Colonic mucosa (tissue), 4 donors: ENCODE measurements around the gene ARHGEF38. TPM values are rescaled to one million over a fixed set of nuclear protein-coding genes. Genes with fewer than 3 reads are reported as not detected.

Experiments
- DNase-seq: peaks from one replicate; pipeline ENCODE4 v3.0.0-alpha.2; 2020
- H3K27ac ChIP-seq: fragments of 200-600 bp; one replicate; pipeline ENCODE4 v1.8.0; 2021
- H3K27me3 ChIP-seq: fragments of 200-600 bp; one replicate; pipeline ENCODE4 v1.8.0; 2021
- H3K36me3 ChIP-seq: fragments of 200-600 bp; one replicate; pipeline ENCODE4 v1.8.0; 2021
- H3K4me1 ChIP-seq: fragments of 200-600 bp; one replicate; pipeline ENCODE4 v1.8.0; 2021; ENCODE audit warnings: mild to moderate bottlenecking
- H3K4me3 ChIP-seq: fragments of 200-600 bp; one replicate; pipeline ENCODE4 v1.8.0; 2021
- H3K9ac ChIP-seq, 2 donors: one replicate each; pipeline ENCODE4 v1.7.0; 2013; ENCODE audit warnings: control low read depth in 2 of 2, low read depth in 2 of 2, low read length in 2 of 2
- H3K9me3 ChIP-seq: fragments of 200-600 bp; one replicate; pipeline ENCODE4 v1.8.0; 2021
- intact Hi-C: fragments of 100-400 bp; cut with DNase I; formaldehyde crosslinking; loops from one replicate; pipeline ENCODE4 v1.14.1; 2022
- total RNA-seq, 2 donors: library from RNA; stranded (reverse); fragmentation: NEBNext Ultra II Directional in 1 of 2; extraction: Animal tissue kit (Norgen Biotek cat#: 25700) in 1 of 2; gene quantifications; one replicate each; pipeline ENCODE4 v1.2.1, GENCODE V29; 2021
- TF ChIP-seq, protein P1 (sequence below): fragments of 200-600 bp; IDR thresholded peaks from one replicate; pipeline ENCODE4 v1.8.0; 2022; ENCODE audit warnings: antibody characterized with exemption, mild to moderate bottlenecking
- donor health status: healthy.
- donor health status: DM: no; HTN: no; CAD: no.
- donor health status: DM: no; HTN: no; CAD: no.

ARHGEF38 gene
- total RNA-seq, 2 donors from 2014 or later: 14.4 to 14.8 TPM

DNA sequence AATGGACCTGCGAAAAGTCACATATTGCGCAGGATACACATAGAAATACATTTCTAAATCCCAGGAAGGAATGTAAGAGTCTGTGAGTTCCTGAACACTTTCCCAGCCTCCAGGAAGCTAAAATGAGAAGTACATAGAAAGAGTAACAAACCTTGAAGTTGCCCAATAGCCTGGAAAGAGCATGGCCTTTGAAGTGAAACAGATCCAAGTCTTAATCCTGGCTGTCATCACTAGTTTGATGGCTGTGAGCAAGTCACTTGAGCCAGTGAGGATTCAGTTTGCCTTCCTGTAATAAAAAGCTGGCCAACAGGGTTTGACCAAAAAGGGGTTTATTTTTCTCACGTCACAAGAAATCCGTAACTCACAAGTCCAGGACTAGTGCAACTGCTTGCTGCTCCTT lies 69.8 kb downstream of the ARHGEF38 start:
- no peak for DNase-seq

DNA sequence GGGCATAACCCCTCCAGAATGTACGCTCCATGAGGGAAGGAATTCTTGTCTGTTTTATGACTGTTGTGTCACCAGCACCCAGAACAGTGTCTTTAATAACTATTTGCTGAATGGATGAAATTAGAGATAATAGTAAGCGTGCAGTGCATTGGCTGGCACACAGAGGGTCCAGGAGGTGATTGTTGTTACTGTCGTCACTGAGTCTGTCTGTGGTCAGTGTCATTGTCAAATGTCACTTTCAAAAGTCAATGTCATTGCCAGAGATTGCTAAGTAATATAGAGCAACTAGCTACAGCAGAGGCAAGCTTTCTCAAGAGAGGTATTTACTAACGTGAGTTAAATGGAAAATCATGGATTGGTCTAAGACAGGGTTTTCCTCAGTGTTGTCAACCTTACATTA lies 70.7 kb downstream of the ARHGEF38 start:
- Histone ChIP-seq H3K27ac (no peak overlapping the region), H3K9ac (no peak overlapping the region), H3K4me1 (no peaks in the 10 kb centered on the region), H3K27me3 (no peaks in the 10 kb centered on the region), H3K36me3 (no peaks in the 10 kb centered on the region), H3K4me3 (no peak overlapping the region), H3K9me3 (no peaks in the 10 kb centered on the region)
- TF ChIP-seq, protein P1, sequence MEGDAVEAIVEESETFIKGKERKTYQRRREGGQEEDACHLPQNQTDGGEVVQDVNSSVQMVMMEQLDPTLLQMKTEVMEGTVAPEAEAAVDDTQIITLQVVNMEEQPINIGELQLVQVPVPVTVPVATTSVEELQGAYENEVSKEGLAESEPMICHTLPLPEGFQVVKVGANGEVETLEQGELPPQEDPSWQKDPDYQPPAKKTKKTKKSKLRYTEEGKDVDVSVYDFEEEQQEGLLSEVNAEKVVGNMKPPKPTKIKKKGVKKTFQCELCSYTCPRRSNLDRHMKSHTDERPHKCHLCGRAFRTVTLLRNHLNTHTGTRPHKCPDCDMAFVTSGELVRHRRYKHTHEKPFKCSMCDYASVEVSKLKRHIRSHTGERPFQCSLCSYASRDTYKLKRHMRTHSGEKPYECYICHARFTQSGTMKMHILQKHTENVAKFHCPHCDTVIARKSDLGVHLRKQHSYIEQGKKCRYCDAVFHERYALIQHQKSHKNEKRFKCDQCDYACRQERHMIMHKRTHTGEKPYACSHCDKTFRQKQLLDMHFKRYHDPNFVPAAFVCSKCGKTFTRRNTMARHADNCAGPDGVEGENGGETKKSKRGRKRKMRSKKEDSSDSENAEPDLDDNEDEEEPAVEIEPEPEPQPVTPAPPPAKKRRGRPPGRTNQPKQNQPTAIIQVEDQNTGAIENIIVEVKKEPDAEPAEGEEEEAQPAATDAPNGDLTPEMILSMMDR: no peak
- DNase-seq: no peak
- intact Hi-C loops: no loop called here

More for the DNA sequence above, 69.8 kb downstream of the ARHGEF38 start:
- H3K9me3 ChIP-seq: no peaks in the 10 kb centered on the region
- H3K4me3 ChIP-seq: no peak overlapping the region
- no peak overlapping the region for H3K9ac ChIP-seq
- H3K36me3 ChIP-seq: no peaks in the 10 kb centered on the region
- TF ChIP-seq, protein P1: no peak
- no peak overlapping the region for H3K27ac ChIP-seq
- intact Hi-C loops: no loop called here
- H3K4me1 ChIP-seq: no peaks in the 10 kb centered on the region
- H3K27me3 ChIP-seq: no peaks in the 10 kb centered on the region

DNA sequence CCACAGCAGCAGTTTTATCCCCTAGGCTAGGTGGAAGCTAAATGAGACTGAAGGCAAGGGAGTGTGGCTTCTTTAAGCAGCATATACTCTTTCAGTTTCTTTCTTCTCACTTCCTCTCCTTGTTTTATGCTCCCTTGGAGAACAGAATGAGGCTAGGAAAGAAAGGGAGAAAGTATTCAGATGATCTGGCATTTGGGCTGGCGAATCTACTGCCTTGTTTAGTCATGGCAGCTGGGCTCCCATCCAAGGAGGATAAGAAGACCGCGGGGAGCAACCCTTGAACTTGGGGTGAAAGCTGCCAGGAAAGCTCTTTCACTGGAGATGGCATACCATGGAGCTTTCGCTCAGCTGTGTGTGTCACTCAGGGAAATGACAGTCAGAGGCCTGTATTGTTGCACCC lies 72.1 kb downstream of the ARHGEF38 start:
- Histone ChIP-seq H3K36me3 (no peaks in the 10 kb centered on the region), H3K27me3 (no peaks in the 10 kb centered on the region), H3K27ac (no peak overlapping the region), H3K9ac (no peak overlapping the region), H3K4me1 (no peaks in the 10 kb centered on the region), H3K9me3 (no peaks in the 10 kb centered on the region), H3K4me3 (no peak overlapping the region)
- intact Hi-C loops: no loop called here
- TF ChIP-seq, protein P1: no peak
- peak; percentile 27 for DNase-seq

DNA sequence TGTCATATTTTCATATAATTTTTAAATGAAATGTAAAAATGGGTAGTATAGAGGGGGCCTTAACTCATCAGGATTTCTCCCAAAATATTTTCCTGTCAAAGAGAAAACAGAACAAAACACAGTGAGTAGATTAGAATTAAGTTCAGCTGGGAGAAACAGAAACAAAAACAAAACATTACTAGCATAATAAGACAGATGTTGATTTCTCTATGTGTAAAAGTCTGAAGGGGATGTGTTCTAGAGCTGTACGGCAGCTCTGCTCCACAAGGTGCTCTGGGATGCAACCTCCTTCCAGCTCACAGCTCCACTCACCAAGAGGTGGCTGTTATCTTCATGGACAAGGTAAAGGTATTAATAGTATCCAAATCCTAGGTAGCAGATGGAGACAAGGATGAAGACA lies 72.8 kb downstream of the ARHGEF38 start:
- TF ChIP-seq, protein P1: no peak
- no peak for DNase-seq
- Histone ChIP-seq H3K27ac (no peak overlapping the region), H3K36me3 (no peaks in the 10 kb centered on the region), H3K27me3 (no peaks in the 10 kb centered on the region), H3K9ac (no peak overlapping the region), H3K4me3 (no peak overlapping the region), H3K4me1 (no peaks in the 10 kb centered on the region), H3K9me3 (no peaks in the 10 kb centered on the region)
- intact Hi-C loops: no loop called here

DNA sequence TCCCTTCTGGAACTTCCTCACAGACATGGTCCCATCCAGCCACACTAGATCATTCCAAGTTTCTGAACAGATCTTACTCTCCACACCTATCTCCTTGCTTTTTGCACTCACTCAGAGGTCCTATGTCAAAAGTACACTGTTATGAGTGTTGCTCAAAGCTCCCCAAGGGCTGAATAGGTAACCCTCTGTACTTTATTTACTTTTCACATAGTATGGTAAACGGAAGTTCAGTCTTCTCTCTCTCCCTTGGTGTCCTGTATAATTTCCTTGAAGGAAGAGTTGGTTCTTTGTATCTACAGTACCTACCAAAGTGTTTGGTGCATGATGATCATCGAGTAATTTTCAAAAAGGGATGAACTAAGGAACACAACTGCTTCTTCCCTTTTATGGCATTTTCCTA lies 74.4 kb downstream of the ARHGEF38 start:
- intact Hi-C loops: no loop called here
- TF ChIP-seq, protein P1: no peak

DNA sequence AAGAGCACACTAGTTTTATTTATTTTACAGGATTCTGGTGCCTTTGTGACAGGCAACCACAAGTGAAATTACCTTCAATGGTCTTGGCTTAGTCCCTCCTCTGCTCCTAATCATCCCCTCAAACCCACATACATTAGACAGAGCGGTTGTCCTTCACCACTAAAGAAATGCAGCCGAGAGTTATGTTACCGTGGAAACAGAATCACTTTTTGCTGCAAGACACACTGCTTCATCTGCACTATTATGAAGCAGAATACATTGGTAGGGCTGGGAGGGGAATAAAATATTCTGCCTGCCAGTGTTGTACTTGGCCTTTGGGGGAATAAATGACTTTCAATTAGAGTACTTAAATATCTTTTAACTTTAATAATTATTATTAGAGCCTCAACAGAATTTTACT lies 75.2 kb downstream of the ARHGEF38 start:
- intact Hi-C loops: no loop called here

More for the DNA sequence above, 74.4 kb downstream of the ARHGEF38 start:
- no peaks in the 10 kb centered on the region for H3K9me3 ChIP-seq
- H3K4me3 ChIP-seq: no peak overlapping the region
- no peak overlapping the region for H3K27ac ChIP-seq
- DNase-seq: no peak
- H3K36me3 ChIP-seq: no peaks in the 10 kb centered on the region
- no peaks in the 10 kb centered on the region for H3K27me3 ChIP-seq
- H3K9ac ChIP-seq: no peak overlapping the region
- H3K4me1 ChIP-seq: no peaks in the 10 kb centered on the region

More for the DNA sequence above, 75.2 kb downstream of the ARHGEF38 start:
- Histone ChIP-seq H3K9me3 (no peaks in the 10 kb centered on the region), H3K27ac (no peak overlapping the region), H3K4me1 (no peaks in the 10 kb centered on the region), H3K36me3 (no peaks in the 10 kb centered on the region), H3K4me3 (no peak overlapping the region), H3K27me3 (no peaks in the 10 kb centered on the region), H3K9ac (no peak overlapping the region)
- no peak for DNase-seq
- TF ChIP-seq, protein P1: no peak
